Uterus (tissue), 2 donors: ENCODE data around the gene BTBD9.

Source experiments
- POLR2A ChIP-seq, 2 donors: fragments of 450-650 bp; IDR thresholded peaks; one replicate each; pipeline ENCODE4 v1.6.1; 2016; ENCODE audit warnings: antibody characterized with exemption in 2 of 2, mild to moderate bottlenecking in 1 of 2, moderate library complexity in 1 of 2
- TF ChIP-seq, protein P1 (sequence below), 4 experiments: fragments of 200-600 bp in 2 of 4; fragments of 450-650 bp in 2 of 4; sonication (generic) in 2 of 4; IDR thresholded peaks; one replicate each; pipeline ENCODE4 v1.5.1; 2016 to 2019; ENCODE audit warnings: antibody characterized with exemption in 4 of 4, mild to moderate bottlenecking in 2 of 4, moderate library complexity in 1 of 4

DNA sequence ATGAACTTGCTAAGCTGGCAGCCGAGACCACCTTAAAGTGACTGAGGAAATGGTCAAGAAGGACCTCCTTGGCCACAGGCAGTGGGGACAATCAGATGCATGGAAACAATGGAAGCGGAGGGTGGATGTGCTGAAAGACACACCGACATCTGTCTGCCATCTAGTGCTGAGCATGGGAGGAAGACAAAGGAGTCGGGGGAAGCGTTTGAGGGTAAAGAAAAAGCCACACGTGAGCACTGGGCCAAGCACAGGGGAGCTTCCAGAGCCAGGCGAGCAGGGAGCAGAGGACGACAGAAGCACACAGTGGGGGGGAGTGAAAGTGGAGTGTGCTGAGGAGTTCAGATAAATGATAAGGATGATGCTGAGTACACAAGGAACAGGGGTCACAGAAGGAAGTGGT, 452.4 kb downstream of the BTBD9 start:
- TF ChIP-seq, protein P1, sequence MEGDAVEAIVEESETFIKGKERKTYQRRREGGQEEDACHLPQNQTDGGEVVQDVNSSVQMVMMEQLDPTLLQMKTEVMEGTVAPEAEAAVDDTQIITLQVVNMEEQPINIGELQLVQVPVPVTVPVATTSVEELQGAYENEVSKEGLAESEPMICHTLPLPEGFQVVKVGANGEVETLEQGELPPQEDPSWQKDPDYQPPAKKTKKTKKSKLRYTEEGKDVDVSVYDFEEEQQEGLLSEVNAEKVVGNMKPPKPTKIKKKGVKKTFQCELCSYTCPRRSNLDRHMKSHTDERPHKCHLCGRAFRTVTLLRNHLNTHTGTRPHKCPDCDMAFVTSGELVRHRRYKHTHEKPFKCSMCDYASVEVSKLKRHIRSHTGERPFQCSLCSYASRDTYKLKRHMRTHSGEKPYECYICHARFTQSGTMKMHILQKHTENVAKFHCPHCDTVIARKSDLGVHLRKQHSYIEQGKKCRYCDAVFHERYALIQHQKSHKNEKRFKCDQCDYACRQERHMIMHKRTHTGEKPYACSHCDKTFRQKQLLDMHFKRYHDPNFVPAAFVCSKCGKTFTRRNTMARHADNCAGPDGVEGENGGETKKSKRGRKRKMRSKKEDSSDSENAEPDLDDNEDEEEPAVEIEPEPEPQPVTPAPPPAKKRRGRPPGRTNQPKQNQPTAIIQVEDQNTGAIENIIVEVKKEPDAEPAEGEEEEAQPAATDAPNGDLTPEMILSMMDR (IDR thresholded peaks at IDR 0.05): no peak
- TF ChIP-seq POLR2A (IDR thresholded peaks at IDR 0.05): no peak
